Astrocyte of the spinal cord (primary cell): Measurements from ENCODE around the gene ADPGK.

Experiments used
- DNase-seq: peaks from one replicate; pipeline ENCODE4 v3.0.0; 2011; ENCODE audit warnings: low read depth, low spot score
- H3K4me3 ChIP-seq: 2 replicates; pipeline ENCODE4 v1.5.1; 2011; ENCODE audit warnings: low read depth, mild to moderate bottlenecking, low read length, moderate library complexity
- in situ Hi-C: cut with HindIII; loops from 2 replicates; pipeline ENCODE4 v1.10.0; 2017; ENCODE audit warnings: low sequenced_read_pairs
- TF ChIP-seq, protein P1 (sequence below): IDR thresholded peaks from 2 replicates; pipeline ENCODE4 v1.5.1; 2012; ENCODE audit warnings: low read depth, mild to moderate bottlenecking, low read length, inconsistent platforms

ADPGK gene

DNA sequence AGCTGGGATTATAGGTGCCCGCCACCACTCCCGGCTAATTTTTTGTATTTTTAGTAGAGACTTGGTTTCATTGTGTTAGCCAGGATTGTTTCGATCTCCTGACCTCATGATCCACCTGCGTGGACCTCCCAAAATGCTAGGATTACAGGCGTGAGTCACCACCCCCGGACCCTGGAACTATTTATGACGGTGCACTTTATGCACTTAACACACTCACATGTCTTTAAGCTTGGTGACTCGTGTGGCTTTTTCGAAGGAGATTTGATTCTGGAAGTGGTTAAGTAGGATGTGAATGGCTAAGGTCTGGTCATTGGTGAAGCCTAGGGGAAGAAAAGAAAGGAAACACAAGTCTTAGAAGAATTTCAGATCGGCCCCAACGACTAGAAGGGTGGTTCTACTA, 77.3 kb downstream of the ADPGK start:
- DNase-seq: no peak
- no peak overlapping the region for H3K4me3 ChIP-seq
- TF ChIP-seq, protein P1, sequence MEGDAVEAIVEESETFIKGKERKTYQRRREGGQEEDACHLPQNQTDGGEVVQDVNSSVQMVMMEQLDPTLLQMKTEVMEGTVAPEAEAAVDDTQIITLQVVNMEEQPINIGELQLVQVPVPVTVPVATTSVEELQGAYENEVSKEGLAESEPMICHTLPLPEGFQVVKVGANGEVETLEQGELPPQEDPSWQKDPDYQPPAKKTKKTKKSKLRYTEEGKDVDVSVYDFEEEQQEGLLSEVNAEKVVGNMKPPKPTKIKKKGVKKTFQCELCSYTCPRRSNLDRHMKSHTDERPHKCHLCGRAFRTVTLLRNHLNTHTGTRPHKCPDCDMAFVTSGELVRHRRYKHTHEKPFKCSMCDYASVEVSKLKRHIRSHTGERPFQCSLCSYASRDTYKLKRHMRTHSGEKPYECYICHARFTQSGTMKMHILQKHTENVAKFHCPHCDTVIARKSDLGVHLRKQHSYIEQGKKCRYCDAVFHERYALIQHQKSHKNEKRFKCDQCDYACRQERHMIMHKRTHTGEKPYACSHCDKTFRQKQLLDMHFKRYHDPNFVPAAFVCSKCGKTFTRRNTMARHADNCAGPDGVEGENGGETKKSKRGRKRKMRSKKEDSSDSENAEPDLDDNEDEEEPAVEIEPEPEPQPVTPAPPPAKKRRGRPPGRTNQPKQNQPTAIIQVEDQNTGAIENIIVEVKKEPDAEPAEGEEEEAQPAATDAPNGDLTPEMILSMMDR: no peak
- in situ Hi-C loops: no loop called here
